GM12874 (cell line): ENCODE measurements around the gene ZKSCAN5.

Experiments used
- CTCF ChIP-seq: IDR thresholded peaks from 2 replicates; pipeline ENCODE4 v1.5.1; 2011; ENCODE audit warnings: low read depth, mild to moderate bottlenecking, control low read depth, low read length, moderate library complexity; ENCODE audit not compliant: insufficient read depth

ZKSCAN5 gene

GRCh38 chr7:99558306-99559174 lies 54.1 kb downstream of the ZKSCAN5 start, which contains the start of gene ZNF655:
TSS of gene ZNF655 (plus strand) at chr7:99558642. CDS start at chr7:99560560, 1,918 bp downstream.
- TF ChIP-seq CTCF = no peak

GRCh38 chr7:99559175-99559915 lies 54.9 kb downstream of the ZKSCAN5 start:
- no peak for TF ChIP-seq CTCF

- no peak for TF ChIP-seq CTCF
These were observed 56.6 kb downstream of the ZKSCAN5 start for GRCh38 chr7:99560834-99561736.

- no peak for TF ChIP-seq CTCF
These were observed 57.2 kb downstream of the ZKSCAN5 start for GRCh38 chr7:99561737-99562051.

GRCh38 chr7:99562114-99562784 lies 57.8 kb downstream of the ZKSCAN5 start:
- TF ChIP-seq CTCF = no peak

- no peak for TF ChIP-seq CTCF
These were observed 58.4 kb downstream of the ZKSCAN5 start for GRCh38 chr7:99562832-99563231.
